Osteoblast (primary cell): ENCODE results near the gene MXRA7. TPM values are rescaled to one million over a fixed set of nuclear protein-coding genes. Genes with fewer than 3 reads are reported as not detected.

ENCODE experiments used
- DNase-seq: peaks from one replicate; pipeline ENCODE4 v3.0.0; 2011; ENCODE audit warnings: low spot score, mixed read lengths; ENCODE audit not compliant: insufficient read length; ENCODE audit errors: missing footprints
- H2AFZ ChIP-seq: 2 replicates; pipeline ENCODE4 v1.6.0; 2011; ENCODE audit warnings: mild to moderate bottlenecking, low read length
- H3K27ac ChIP-seq: 2 replicates; pipeline ENCODE4 v1.5.1; 2011; ENCODE audit warnings: mild to moderate bottlenecking, low read depth, low read length, moderate library complexity
- H3K27me3 ChIP-seq: 2 replicates; pipeline ENCODE4 v1.6.0; 2012; ENCODE audit warnings: mild to moderate bottlenecking, control low read depth, inconsistent platforms, low read length, moderate library complexity; ENCODE audit not compliant: insufficient read depth
- H3K36me3 ChIP-seq: 2 replicates; pipeline ENCODE4 v1.5.1; 2011; ENCODE audit warnings: mild to moderate bottlenecking, low read length, control low read depth, moderate library complexity; ENCODE audit not compliant: insufficient read depth
- H3K4me1 ChIP-seq: 2 replicates; pipeline ENCODE4 v1.5.1; 2011; ENCODE audit warnings: mild to moderate bottlenecking, low read length, control low read depth, moderate library complexity; ENCODE audit not compliant: insufficient read depth
- H3K4me2 ChIP-seq: 2 replicates; pipeline ENCODE4 v1.6.0; 2011; ENCODE audit warnings: mild to moderate bottlenecking, low read length; ENCODE audit not compliant: insufficient read depth
- H3K4me3 ChIP-seq: fragments of 200-600 bp; sonication (generic); 3 replicates; pipeline ENCODE4 v1.5.1; 2012; ENCODE audit warnings: mild to moderate bottlenecking, low read length, inconsistent platforms; ENCODE audit not compliant: insufficient read depth
- H3K79me2 ChIP-seq: 2 replicates; pipeline ENCODE4 v1.6.0; 2012; ENCODE audit warnings: mild to moderate bottlenecking, low read length, control low read depth, inconsistent platforms; ENCODE audit not compliant: insufficient read depth
- H3K9me3 ChIP-seq: 2 replicates; pipeline ENCODE4 v1.5.1; 2011; ENCODE audit warnings: low read depth, low read length, control low read depth
- H4K20me1 ChIP-seq: 2 replicates; pipeline ENCODE4 v1.6.0; 2012; ENCODE audit warnings: mild to moderate bottlenecking, low read length, control low read depth; ENCODE audit not compliant: insufficient read depth
- small RNA-seq: library from RNA; depleted of rRNA; stranded (forward); fragments of <200 nt; gene quantifications from one replicate; pipeline ENCODE3, GENCODE V24; 2012
- total RNA-seq: library from RNA; depleted of rRNA; stranded (reverse); fragments of >200 nt; gene quantifications from 2 replicates; pipeline ENCODE4 v1.2.3, GENCODE V29; 2012
- TF ChIP-seq, protein P1 (sequence below): IDR thresholded peaks from 2 replicates; pipeline ENCODE4 v1.5.1; 2011; ENCODE audit warnings: mild to moderate bottlenecking, low read depth, low read length, moderate library complexity; ENCODE audit errors: extremely low read depth

The MXRA7 gene
- total RNA-seq, 1 donor: 352 TPM

DNA sequence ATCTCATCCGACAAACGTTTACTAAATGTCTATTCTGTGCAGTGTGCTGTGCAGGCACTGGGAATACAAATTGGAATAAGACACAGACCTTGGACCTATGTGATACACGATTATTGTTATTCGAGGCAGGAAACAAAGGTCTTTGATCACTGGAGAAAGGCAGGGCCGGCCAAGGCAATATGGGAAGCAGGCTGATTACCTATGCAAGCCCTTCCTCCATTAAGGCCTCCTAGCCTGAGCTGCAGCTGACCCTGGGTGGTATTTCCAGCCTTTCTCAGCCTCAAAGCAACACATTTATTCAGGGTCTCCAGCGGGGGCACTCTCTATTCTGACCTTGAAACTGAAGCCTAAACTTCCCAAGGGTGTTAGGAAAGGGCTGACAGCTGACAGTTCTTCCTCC, 80.6 kb downstream of the MXRA7 start:
- H3K4me2 ChIP-seq: no peak overlapping the region
- TF ChIP-seq, protein P1, sequence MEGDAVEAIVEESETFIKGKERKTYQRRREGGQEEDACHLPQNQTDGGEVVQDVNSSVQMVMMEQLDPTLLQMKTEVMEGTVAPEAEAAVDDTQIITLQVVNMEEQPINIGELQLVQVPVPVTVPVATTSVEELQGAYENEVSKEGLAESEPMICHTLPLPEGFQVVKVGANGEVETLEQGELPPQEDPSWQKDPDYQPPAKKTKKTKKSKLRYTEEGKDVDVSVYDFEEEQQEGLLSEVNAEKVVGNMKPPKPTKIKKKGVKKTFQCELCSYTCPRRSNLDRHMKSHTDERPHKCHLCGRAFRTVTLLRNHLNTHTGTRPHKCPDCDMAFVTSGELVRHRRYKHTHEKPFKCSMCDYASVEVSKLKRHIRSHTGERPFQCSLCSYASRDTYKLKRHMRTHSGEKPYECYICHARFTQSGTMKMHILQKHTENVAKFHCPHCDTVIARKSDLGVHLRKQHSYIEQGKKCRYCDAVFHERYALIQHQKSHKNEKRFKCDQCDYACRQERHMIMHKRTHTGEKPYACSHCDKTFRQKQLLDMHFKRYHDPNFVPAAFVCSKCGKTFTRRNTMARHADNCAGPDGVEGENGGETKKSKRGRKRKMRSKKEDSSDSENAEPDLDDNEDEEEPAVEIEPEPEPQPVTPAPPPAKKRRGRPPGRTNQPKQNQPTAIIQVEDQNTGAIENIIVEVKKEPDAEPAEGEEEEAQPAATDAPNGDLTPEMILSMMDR: no peak

More for the DNA sequence above, 80.6 kb downstream of the MXRA7 start:
- Histone ChIP-seq H3K27me3 (peaks cover 22% of the 10 kb centered on the region), H3K79me2 (no peaks in the 10 kb centered on the region), H3K9me3 (no peaks in the 10 kb centered on the region), H2AFZ (no peak overlapping the region), H3K36me3 (no peaks in the 10 kb centered on the region), H4K20me1 (no peaks in the 10 kb centered on the region), H3K4me1 (peaks cover 4% of the 10 kb centered on the region), H3K27ac (no peak overlapping the region), H3K4me3 (no peak overlapping the region)
- DNase-seq: no peak

Small RNA genes within 50 kb of the gene (small RNA-seq; reads per million reads assigned to genes)
- not detected for gene AC005837.3
- not detected for gene RF02271
- gene RNU6-227P: not detected
- not detected for gene RNU6-97P
- gene RNY4P36: not detected

Other genes with a start within 250 kb of the MXRA7 start
- gene AANAT, start 243.4 kb downstream of the MXRA7 start, total RNA-seq: not detected in 2 replicates
- 7.1 and 8.3 TPM in 2 replicates for gene RHBDF2, start 209.5 kb downstream of the MXRA7 start, total RNA-seq
- 39.1 and 74.0 TPM in 2 replicates for gene CYGB, start 173.3 kb downstream of the MXRA7 start, total RNA-seq
- gene PRCD, start 170.9 kb downstream of the MXRA7 start, total RNA-seq: 4.0 and 5.3 TPM in 2 replicates
- 0.36 and 0.59 TPM in 2 replicates for gene ST6GALNAC2, start 125.1 kb downstream of the MXRA7 start, total RNA-seq
- gene ST6GALNAC1, start 67.2 kb downstream of the MXRA7 start, total RNA-seq: 0.72 TPM in 1 of 2 replicates, not detected in the other
- gene JMJD6, start 15.6 kb upstream of the MXRA7 start, total RNA-seq: 18.8 and 21.5 TPM in 2 replicates
- 25.7 and 28.6 TPM in 2 replicates for gene METTL23, start 15.9 kb upstream of the MXRA7 start, total RNA-seq
- 88.7 and 102 TPM in 2 replicates for gene SRSF2, start 26.4 kb upstream of the MXRA7 start, total RNA-seq
- 42.0 and 45.4 TPM in 2 replicates for gene MFSD11, start 27.2 kb upstream of the MXRA7 start, total RNA-seq
- gene MGAT5B, start 157.4 kb upstream of the MXRA7 start, total RNA-seq: 0.36 and 0.59 TPM in 2 replicates